Peyer's patch (tissue), 4 donors: Measurements from ENCODE around the gene RBPJL. TPM values are rescaled to one million over a fixed set of nuclear protein-coding genes. Genes with fewer than 3 reads are reported as not detected.

ENCODE experiments used
- DNase-seq, 3 donors: peaks; one replicate each; pipeline ENCODE4 v3.0.0-alpha.2; 2017 to 2019
- H3K27ac ChIP-seq, 4 donors: fragments of 200-600 bp; sonication (generic); one replicate each; pipeline ENCODE4 v1.5.1; 2016 to 2019
- H3K27me3 ChIP-seq, 2 donors: fragments of 200-600 bp; sonication (generic); one replicate each; pipeline ENCODE4 v1.5.1; 2019
- H3K36me3 ChIP-seq, 3 donors: fragments of 200-600 bp; sonication (generic); one replicate each; pipeline ENCODE4 v1.5.1; 2016 to 2019
- H3K4me1 ChIP-seq, 4 donors: fragments of 200-600 bp; sonication (generic); one replicate each; pipeline ENCODE4 v1.5.1; 2016 to 2019
- H3K4me3 ChIP-seq, 4 donors: fragments of 200-600 bp; sonication (generic); 1 replicate in 3 of 4; 2 replicates in 1 of 4; pipeline ENCODE4 v1.5.1; 2016 to 2019; ENCODE audit warnings: mild to moderate bottlenecking in 1 of 4
- H3K9me3 ChIP-seq, 4 donors: fragments of 200-600 bp; sonication (generic); one replicate each; pipeline ENCODE4 v1.5.1; 2016 to 2019; ENCODE audit warnings: mild to moderate bottlenecking in 1 of 4
- POLR2A ChIP-seq, 2 donors: fragments of 450-650 bp; IDR thresholded peaks; one replicate each; pipeline ENCODE4 v1.5.1; 2017; ENCODE audit warnings: antibody characterized with exemption in 2 of 2, mild to moderate bottlenecking in 2 of 2, moderate library complexity in 2 of 2
- total RNA-seq, 4 donors: library from RNA; depleted of rRNA; stranded (reverse); fragments of >200 nt; gene quantifications; one replicate each; pipeline ENCODE4 v1.1.0, GENCODE V29; 2016
- TF ChIP-seq, protein P1 (sequence below), 6 experiments: fragments of 450-650 bp in 4 of 6; fragments of 200-600 bp in 2 of 6; sonication (generic) in 1 of 6; IDR thresholded peaks; one replicate each; pipeline ENCODE4 v1.5.1; 2017 to 2019; ENCODE audit warnings: antibody characterized with exemption in 6 of 6, mild to moderate bottlenecking in 3 of 6, moderate library complexity in 1 of 6

RBPJL gene, protein sequence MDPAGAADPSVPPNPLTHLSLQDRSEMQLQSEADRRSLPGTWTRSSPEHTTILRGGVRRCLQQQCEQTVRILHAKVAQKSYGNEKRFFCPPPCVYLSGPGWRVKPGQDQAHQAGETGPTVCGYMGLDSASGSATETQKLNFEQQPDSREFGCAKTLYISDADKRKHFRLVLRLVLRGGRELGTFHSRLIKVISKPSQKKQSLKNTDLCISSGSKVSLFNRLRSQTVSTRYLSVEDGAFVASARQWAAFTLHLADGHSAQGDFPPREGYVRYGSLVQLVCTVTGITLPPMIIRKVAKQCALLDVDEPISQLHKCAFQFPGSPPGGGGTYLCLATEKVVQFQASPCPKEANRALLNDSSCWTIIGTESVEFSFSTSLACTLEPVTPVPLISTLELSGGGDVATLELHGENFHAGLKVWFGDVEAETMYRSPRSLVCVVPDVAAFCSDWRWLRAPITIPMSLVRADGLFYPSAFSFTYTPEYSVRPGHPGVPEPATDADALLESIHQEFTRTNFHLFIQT
- total RNA-seq, result not detected

- Histone ChIP-seq H3K36me3 (no peaks in the 10 kb centered on the region), H3K4me1 (no peaks in the 10 kb centered on the region), H3K4me3 (no peak within 1 kb of the TSS), H3K27ac (no peak within 1 kb of the TSS), H3K9me3 (no peaks in the 10 kb centered on the region), H3K27me3 (no peaks in the 10 kb centered on the region)
- TF ChIP-seq POLR2A (IDR thresholded peaks at IDR 0.05), result no peak
- TF ChIP-seq, protein P1, sequence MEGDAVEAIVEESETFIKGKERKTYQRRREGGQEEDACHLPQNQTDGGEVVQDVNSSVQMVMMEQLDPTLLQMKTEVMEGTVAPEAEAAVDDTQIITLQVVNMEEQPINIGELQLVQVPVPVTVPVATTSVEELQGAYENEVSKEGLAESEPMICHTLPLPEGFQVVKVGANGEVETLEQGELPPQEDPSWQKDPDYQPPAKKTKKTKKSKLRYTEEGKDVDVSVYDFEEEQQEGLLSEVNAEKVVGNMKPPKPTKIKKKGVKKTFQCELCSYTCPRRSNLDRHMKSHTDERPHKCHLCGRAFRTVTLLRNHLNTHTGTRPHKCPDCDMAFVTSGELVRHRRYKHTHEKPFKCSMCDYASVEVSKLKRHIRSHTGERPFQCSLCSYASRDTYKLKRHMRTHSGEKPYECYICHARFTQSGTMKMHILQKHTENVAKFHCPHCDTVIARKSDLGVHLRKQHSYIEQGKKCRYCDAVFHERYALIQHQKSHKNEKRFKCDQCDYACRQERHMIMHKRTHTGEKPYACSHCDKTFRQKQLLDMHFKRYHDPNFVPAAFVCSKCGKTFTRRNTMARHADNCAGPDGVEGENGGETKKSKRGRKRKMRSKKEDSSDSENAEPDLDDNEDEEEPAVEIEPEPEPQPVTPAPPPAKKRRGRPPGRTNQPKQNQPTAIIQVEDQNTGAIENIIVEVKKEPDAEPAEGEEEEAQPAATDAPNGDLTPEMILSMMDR (IDR thresholded peaks at IDR 0.05), result peak; percentile 19 to 72 (median 52)
- DNase-seq, result peak in 1 of 3 donors; percentile 52
Observed at GRCh38 chr20:45306431-45306982, at the start of gene RBPJL. RBPJL (plus strand) TSS chr20:45306840; CDS start chr20:45306923, 83 bp downstream.

DNA sequence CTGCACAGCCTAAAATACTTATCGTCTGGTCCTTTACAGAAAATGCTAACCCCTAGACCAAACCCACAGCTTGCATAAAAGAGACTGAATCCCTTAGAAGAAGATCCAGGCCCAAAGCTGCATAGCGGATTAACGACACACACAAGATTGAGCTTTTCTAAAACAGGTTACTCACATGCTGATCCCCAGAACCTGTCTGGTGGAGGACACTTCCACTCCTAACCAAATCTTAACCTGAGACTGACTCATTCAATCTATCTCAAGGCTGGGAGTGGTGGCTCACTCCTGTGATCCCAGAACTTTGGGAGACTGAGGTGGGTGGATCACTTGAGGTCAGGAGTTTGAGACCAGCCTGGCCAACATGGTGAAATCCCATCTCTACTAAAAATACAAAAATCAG, 49.5 kb upstream of the RBPJL start:
- no peaks in the 10 kb centered on the region for H3K27me3 ChIP-seq
- no peak for TF ChIP-seq POLR2A (IDR thresholded peaks at IDR 0.05)
- TF ChIP-seq, protein P1 (IDR thresholded peaks at IDR 0.05), result no peak
- no peak overlapping the region for H3K4me3 ChIP-seq
- no peak for DNase-seq
- H3K9me3 ChIP-seq, result no peaks in the 10 kb centered on the region
- H3K4me1 ChIP-seq, result peaks cover 0 to 6% (median 0%) of the 10 kb centered on the region in 4 donors
- no peak overlapping the region for H3K27ac ChIP-seq
- no peaks in the 10 kb centered on the region for H3K36me3 ChIP-seq

- no peaks in the 10 kb centered on the region for H3K27me3 ChIP-seq
- no peak overlapping the region for H3K27ac ChIP-seq
- no peaks in the 10 kb centered on the region for H3K36me3 ChIP-seq
- no peak for TF ChIP-seq POLR2A (IDR thresholded peaks at IDR 0.05)
- TF ChIP-seq, protein P1 (IDR thresholded peaks at IDR 0.05), result no peak
- H3K9me3 ChIP-seq, result no peaks in the 10 kb centered on the region
- no peak overlapping the region for H3K4me3 ChIP-seq
- peaks cover 0 to 6% (median 0%) of the 10 kb centered on the region in 4 donors for H3K4me1 ChIP-seq
- DNase-seq, result no peak
Observed at GRCh38 chr20:45257711-45258110, 48.9 kb upstream of the RBPJL start.

- Histone ChIP-seq H3K4me3 (no peak overlapping the region), H3K27me3 (no peaks in the 10 kb centered on the region)
Observed at GRCh38 chr20:45258259-45258658, 48.4 kb upstream of the RBPJL start.

DNA sequence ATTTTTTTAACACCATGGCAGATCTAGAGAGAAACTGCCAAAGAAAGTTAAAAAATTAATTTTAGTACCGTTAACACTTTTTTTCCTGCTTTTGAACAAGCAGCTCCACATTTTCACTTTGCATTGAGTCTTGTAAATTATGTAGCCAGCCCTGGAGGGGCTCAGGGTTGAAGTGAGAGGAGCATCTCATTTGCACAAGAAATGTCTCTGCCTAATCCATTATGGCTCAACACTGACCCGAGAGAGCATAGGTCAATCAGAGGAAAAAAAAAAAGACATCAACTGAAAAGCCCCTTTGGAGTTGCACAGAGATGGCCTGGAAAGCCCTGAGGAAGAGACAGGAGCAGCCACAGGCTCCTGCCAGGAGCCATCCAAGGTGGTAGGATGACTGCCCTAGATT, 48.0 kb upstream of the RBPJL start:
- DNase-seq, result no peak
- peaks cover 0 to 6% (median 0%) of the 10 kb centered on the region in 4 donors for H3K4me1 ChIP-seq
- no peaks in the 10 kb centered on the region for H3K9me3 ChIP-seq
- H3K27ac ChIP-seq, result no peak overlapping the region
- no peak overlapping the region for H3K4me3 ChIP-seq
- H3K27me3 ChIP-seq, result no peaks in the 10 kb centered on the region
- TF ChIP-seq, protein P1 (IDR thresholded peaks at IDR 0.05), result no peak
- TF ChIP-seq POLR2A (IDR thresholded peaks at IDR 0.05), result no peak
- no peaks in the 10 kb centered on the region for H3K36me3 ChIP-seq

More at GRCh38 chr20:45258259-45258658, 48.4 kb upstream of the RBPJL start:
- Histone ChIP-seq H3K4me1 (peaks cover 0 to 6% (median 0%) of the 10 kb centered on the region in 4 donors), H3K36me3 (no peaks in the 10 kb centered on the region), H3K27ac (no peak overlapping the region), H3K9me3 (no peaks in the 10 kb centered on the region)
- TF ChIP-seq, protein P1 (IDR thresholded peaks at IDR 0.05), result no peak
- no peak for TF ChIP-seq POLR2A (IDR thresholded peaks at IDR 0.05)
- DNase-seq, result no peak
